ENCODE results near the gene PPP2R5C.
A peak's percentile ranks its signal among the peaks of the same experiment; 100 is the strongest.

PPP2R5C gene

GRCh38 chr14:101915871-101916815 is 154.6 kb downstream of the PPP2R5C start:
- TF ChIP-seq CTCF (IDR thresholded peaks at IDR 0.05; ENCODE audit: insufficient read depth, low read depth, low read length, missing control alignments) = no peak
- no peak for DNase-seq (ENCODE audit: low read depth)
- H3K4me3 ChIP-seq (ENCODE audit: low read length) = no peak overlapping the region

- H3K4me3 ChIP-seq (ENCODE audit: low read length) = no peak overlapping the region
- no peak for DNase-seq (ENCODE audit: low read depth)
- no peak for TF ChIP-seq CTCF (IDR thresholded peaks at IDR 0.05; ENCODE audit: insufficient read depth, low read depth, low read length, missing control alignments)
Observed at GRCh38 chr14:101916816-101917412, 155.4 kb downstream of the PPP2R5C start.

GRCh38 chr14:101917413-101918017 is 156.0 kb downstream of the PPP2R5C start:
- DNase-seq (ENCODE audit: low read depth) = no peak
- no peak overlapping the region for H3K4me3 ChIP-seq (ENCODE audit: low read length)
- TF ChIP-seq CTCF (IDR thresholded peaks at IDR 0.05; ENCODE audit: insufficient read depth, low read depth, low read length, missing control alignments) = no peak

- DNase-seq (ENCODE audit: low read depth) = no peak
- H3K4me3 ChIP-seq (ENCODE audit: low read length) = no peak overlapping the region
- no peak for TF ChIP-seq CTCF (IDR thresholded peaks at IDR 0.05; ENCODE audit: insufficient read depth, low read depth, low read length, missing control alignments)
Observed at GRCh38 chr14:101918065-101918989, 156.8 kb downstream of the PPP2R5C start.

GRCh38 chr14:101920271-101920670 is 158.8 kb downstream of the PPP2R5C start:
- DNase-seq (ENCODE audit: low read depth) = peak; percentile 12
- TF ChIP-seq CTCF (IDR thresholded peaks at IDR 0.05; ENCODE audit: insufficient read depth, low read depth, low read length, missing control alignments) = no peak
- no peak overlapping the region for H3K4me3 ChIP-seq (ENCODE audit: low read length)

GRCh38 chr14:101922866-101923265 is 161.4 kb downstream of the PPP2R5C start:
- DNase-seq (ENCODE audit: low read depth) = no peak
- H3K4me3 ChIP-seq (ENCODE audit: low read length) = no peak overlapping the region
- no peak for TF ChIP-seq CTCF (IDR thresholded peaks at IDR 0.05; ENCODE audit: insufficient read depth, low read depth, low read length, missing control alignments)
